ENCODE data around the gene RNU2-1. TPM values are rescaled to one million over a fixed set of nuclear protein-coding genes. Genes with fewer than 3 reads are reported as not detected.
A peak's percentile ranks its signal among the peaks of the same experiment; 100 is the strongest.

RNU2-1 gene
- total RNA-seq, 1 donor from 2014 or later: not detected

GRCh38 chr17:43226393-43226792, 7.4 kb downstream of the RNU2-1 start:
- no peak overlapping the region for H3K27ac ChIP-seq
- DNase-seq (ENCODE audit: low spot score in 2 of 2): no peak
- no peaks in the 10 kb centered on the region for H3K9me3 ChIP-seq
- peaks cover 14 to 17% of the 10 kb centered on the region in 2 donors for H3K36me3 ChIP-seq
- no peak for TF ChIP-seq CTCF (IDR thresholded peaks at IDR 0.05)
- no peaks in the 10 kb centered on the region for H3K4me1 ChIP-seq
- H3K27me3 ChIP-seq: no peaks in the 10 kb centered on the region
- intact Hi-C loops (cut with DNase I): no loop called here
- H3K4me3 ChIP-seq: no peak overlapping the region

- H3K4me3 ChIP-seq: no peak overlapping the region
- DNase-seq (ENCODE audit: low spot score in 2 of 2): peak in 1 of 2 donors; percentile 37
- TF ChIP-seq CTCF (IDR thresholded peaks at IDR 0.05): no peak
- H3K36me3 ChIP-seq: peaks cover 14 to 17% of the 10 kb centered on the region in 2 donors
- no peaks in the 10 kb centered on the region for H3K4me1 ChIP-seq
- intact Hi-C loops (cut with DNase I): no loop called here
- H3K9me3 ChIP-seq: no peaks in the 10 kb centered on the region
- no peak overlapping the region for H3K27ac ChIP-seq
- no peaks in the 10 kb centered on the region for H3K27me3 ChIP-seq
These were observed 9.6 kb downstream of the RNU2-1 start for GRCh38 chr17:43224146-43224705.

GRCh38 chr17:43220511-43221125, 13.2 kb downstream of the RNU2-1 start:
- no peaks in the 10 kb centered on the region for H3K9me3 ChIP-seq
- no peak for TF ChIP-seq CTCF (IDR thresholded peaks at IDR 0.05)
- H3K27me3 ChIP-seq: no peaks in the 10 kb centered on the region
- peak in 1 of 2 donors; percentile 33 for DNase-seq (ENCODE audit: low spot score in 2 of 2)
- H3K4me3 ChIP-seq: no peak overlapping the region
- intact Hi-C loops (cut with DNase I): no loop called here
- no peaks in the 10 kb centered on the region for H3K4me1 ChIP-seq
- H3K36me3 ChIP-seq: peaks cover 17 to 24% of the 10 kb centered on the region in 2 donors
- no peak overlapping the region for H3K27ac ChIP-seq

- Histone ChIP-seq H3K27me3 (no peaks in the 10 kb centered on the region), H3K4me3 (no peak overlapping the region), H3K4me1 (no peaks in the 10 kb centered on the region), H3K27ac (no peak overlapping the region), H3K36me3 (peaks cover 17 to 24% of the 10 kb centered on the region in 2 donors), H3K9me3 (no peaks in the 10 kb centered on the region)
- intact Hi-C loops (cut with DNase I): no loop called here
- peak in 1 of 2 donors; percentile 40 for DNase-seq (ENCODE audit: low spot score in 2 of 2)
- no peak for TF ChIP-seq CTCF (IDR thresholded peaks at IDR 0.05)
These were observed 13.9 kb downstream of the RNU2-1 start for GRCh38 chr17:43219746-43220380.

- H3K9me3 ChIP-seq: no peaks in the 10 kb centered on the region
- intact Hi-C loops (cut with DNase I): no loop called here
- H3K27ac ChIP-seq: no peak overlapping the region
- no peak for TF ChIP-seq CTCF (IDR thresholded peaks at IDR 0.05)
- no peak overlapping the region for H3K4me3 ChIP-seq
- no peaks in the 10 kb centered on the region for H3K27me3 ChIP-seq
- no peaks in the 10 kb centered on the region for H3K4me1 ChIP-seq
- H3K36me3 ChIP-seq: peaks cover 10 to 20% of the 10 kb centered on the region in 2 donors
- DNase-seq (ENCODE audit: low spot score in 2 of 2): peak in 1 of 2 donors; percentile 52
These were observed 14.8 kb downstream of the RNU2-1 start for GRCh38 chr17:43219001-43219400.
